Thoracic aorta (tissue), 2 donors: ENCODE data around the gene TGFB1. TPM values are rescaled to one million over a fixed set of nuclear protein-coding genes. Genes with fewer than 3 reads are reported as not detected.

ENCODE experiments used
- ATAC-seq: fragments of 150-250 bp; one replicate; pipeline ENCODE4 v1.8.0; 2017; ENCODE audit warnings: low read depth; ENCODE audit not compliant: insufficient number of reproducible peaks, low FRiP score
- DNase-seq: peaks from one replicate; pipeline ENCODE4 v3.0.0-alpha.2; 2020; ENCODE audit warnings: low spot score
- H3K27ac ChIP-seq, 2 donors: fragments of 200-600 bp; sonication (generic); 1 replicate in 1 of 2; 2 replicates in 1 of 2; pipeline ENCODE4 v1.5.1; 2016; ENCODE audit warnings: mild to moderate bottlenecking in 2 of 2, moderate library complexity in 2 of 2
- H3K27me3 ChIP-seq: fragments of 200-600 bp; sonication (generic); replicated peaks from 2 replicates; pipeline ENCODE4 v1.6.0; 2016; ENCODE audit warnings: mild to moderate bottlenecking; ENCODE audit not compliant: insufficient read depth
- H3K36me3 ChIP-seq: fragments of 200-600 bp; sonication (generic); one replicate; pipeline ENCODE4 v1.5.1; 2016
- H3K4me1 ChIP-seq, 2 donors: fragments of 200-600 bp; sonication (generic); 1 replicate in 1 of 2; 2 replicates in 1 of 2; pipeline versions ENCODE4 v1.5.1 to v1.6.0; 2016; ENCODE audit warnings: low read depth in 2 of 2, mild to moderate bottlenecking in 1 of 2; ENCODE audit not compliant: control insufficient read depth in 1 of 2
- H3K4me3 ChIP-seq: fragments of 200-600 bp; sonication (generic); 2 replicates; pipeline ENCODE4 v1.5.1; 2016; ENCODE audit warnings: mild to moderate bottlenecking
- H3K9me3 ChIP-seq: fragments of 200-600 bp; sonication (generic); 2 replicates; pipeline ENCODE4 v1.5.1; 2016
- total RNA-seq, 2 donors: library from RNA; depleted of rRNA; stranded (reverse); fragments of >200 nt; gene quantifications; one replicate each; pipeline versions ENCODE4 v1.1.0 to v1.2.3, GENCODE V29; 2016
- TF ChIP-seq, protein P1 (sequence below): fragments of 200-600 bp; sonication (generic); IDR thresholded peaks from one replicate; pipeline ENCODE4 v1.5.1; 2019; ENCODE audit warnings: antibody characterized with exemption

The TGFB1 gene
- total RNA-seq, 2 donors from 2014 or later = 55.1 to 69.6 TPM

DNA sequence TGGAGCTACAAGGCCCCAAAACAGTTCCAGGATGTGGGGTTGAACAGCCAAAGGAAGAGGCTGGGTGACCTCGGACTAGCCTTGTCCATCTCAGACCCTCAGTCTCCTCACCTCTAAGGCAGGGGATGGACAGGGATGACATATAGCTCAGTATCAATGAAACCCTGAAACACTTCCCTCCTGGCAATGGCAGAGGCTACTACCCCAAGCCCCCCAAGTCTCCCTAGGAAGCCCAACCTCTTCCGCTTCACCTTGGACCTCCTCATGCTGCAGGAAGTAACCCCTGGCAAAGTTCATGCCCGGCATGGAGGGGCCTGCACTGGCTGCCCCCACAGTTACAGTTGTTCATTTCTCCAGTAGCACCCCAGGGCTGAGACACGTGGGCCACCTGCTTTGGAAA is 33.2 kb downstream of the TGFB1 start:
- DNase-seq (no peak), ATAC-seq (no peak)
- no peak overlapping the region for H3K27ac ChIP-seq
- H3K4me1 ChIP-seq = peaks cover 20 to 40% of the 10 kb centered on the region in 2 donors
- H3K4me3 ChIP-seq = no peak overlapping the region
- no peaks in the 10 kb centered on the region for H3K27me3 ChIP-seq
- H3K9me3 ChIP-seq = no peaks in the 10 kb centered on the region
- TF ChIP-seq, protein P1, sequence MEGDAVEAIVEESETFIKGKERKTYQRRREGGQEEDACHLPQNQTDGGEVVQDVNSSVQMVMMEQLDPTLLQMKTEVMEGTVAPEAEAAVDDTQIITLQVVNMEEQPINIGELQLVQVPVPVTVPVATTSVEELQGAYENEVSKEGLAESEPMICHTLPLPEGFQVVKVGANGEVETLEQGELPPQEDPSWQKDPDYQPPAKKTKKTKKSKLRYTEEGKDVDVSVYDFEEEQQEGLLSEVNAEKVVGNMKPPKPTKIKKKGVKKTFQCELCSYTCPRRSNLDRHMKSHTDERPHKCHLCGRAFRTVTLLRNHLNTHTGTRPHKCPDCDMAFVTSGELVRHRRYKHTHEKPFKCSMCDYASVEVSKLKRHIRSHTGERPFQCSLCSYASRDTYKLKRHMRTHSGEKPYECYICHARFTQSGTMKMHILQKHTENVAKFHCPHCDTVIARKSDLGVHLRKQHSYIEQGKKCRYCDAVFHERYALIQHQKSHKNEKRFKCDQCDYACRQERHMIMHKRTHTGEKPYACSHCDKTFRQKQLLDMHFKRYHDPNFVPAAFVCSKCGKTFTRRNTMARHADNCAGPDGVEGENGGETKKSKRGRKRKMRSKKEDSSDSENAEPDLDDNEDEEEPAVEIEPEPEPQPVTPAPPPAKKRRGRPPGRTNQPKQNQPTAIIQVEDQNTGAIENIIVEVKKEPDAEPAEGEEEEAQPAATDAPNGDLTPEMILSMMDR = no peak
- peaks cover 45% of the 10 kb centered on the region for H3K36me3 ChIP-seq

DNA sequence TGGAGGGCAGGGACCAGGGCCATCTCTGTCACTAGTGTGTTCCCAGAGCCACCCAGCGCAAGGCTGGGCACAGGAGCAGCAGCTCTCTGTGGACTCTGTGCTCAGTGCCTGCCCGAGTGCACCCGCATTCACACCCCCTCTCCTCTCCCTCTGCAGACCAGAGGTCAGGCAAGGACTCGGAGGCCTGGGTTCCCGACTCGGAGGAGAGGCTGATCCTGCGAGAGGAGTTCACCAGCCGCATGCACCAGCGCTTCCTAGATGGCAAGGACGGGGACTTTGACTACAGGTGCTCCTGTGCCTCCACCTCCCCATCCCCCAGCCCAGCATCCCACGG is 33.6 kb downstream of the TGFB1 start:
- Histone ChIP-seq H3K4me3 (no peak overlapping the region), H3K4me1 (peaks cover 19 to 38% of the 10 kb centered on the region in 2 donors), H3K9me3 (no peaks in the 10 kb centered on the region), H3K27ac (no peak overlapping the region), H3K36me3 (peaks cover 45% of the 10 kb centered on the region), H3K27me3 (no peaks in the 10 kb centered on the region)
- no peak for ATAC-seq
- DNase-seq = no peak
- TF ChIP-seq, protein P1 = no peak

DNA sequence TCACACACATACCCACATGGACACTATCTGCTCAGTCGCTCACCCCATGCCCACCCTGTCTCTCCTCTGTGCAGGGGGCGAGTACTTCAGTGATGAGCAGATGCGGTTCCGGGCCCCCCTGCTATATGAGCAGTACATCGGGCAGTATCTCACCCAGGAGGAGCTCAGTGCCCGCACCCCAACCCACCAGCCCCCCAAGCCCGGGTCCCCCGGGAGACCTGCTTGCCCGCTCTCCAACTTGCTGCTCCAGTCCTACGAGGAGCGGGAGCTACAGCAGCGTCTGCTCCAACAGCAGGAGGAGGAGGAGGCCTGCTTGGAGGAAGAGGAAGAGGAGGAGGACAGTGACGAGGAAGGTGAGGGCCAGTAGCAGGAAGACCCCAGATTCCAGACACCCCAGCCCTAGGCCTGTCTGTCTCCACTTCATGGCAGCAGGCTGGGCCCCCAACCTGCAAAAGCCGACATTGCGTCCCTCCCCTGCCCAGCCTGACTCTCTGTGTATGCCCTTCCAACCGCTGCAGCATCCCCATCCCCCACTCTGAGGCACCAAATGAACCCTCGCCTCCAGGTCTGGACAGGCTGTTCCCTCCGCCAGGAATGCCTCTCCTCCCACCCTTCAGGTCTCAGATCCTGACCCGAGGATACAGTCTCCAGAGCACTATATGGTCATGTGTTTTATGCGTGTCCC is 34.1 kb downstream of the TGFB1 start:
- H3K27me3 ChIP-seq = no peaks in the 10 kb centered on the region
- peaks cover 19 to 33% of the 10 kb centered on the region in 2 donors for H3K4me1 ChIP-seq
- no peaks in the 10 kb centered on the region for H3K9me3 ChIP-seq
- no peak overlapping the region for H3K27ac ChIP-seq
- TF ChIP-seq, protein P1 = no peak
- DNase-seq (no peak), ATAC-seq (no peak)
- H3K4me3 ChIP-seq = no peak overlapping the region
- H3K36me3 ChIP-seq = peaks cover 45% of the 10 kb centered on the region

DNA sequence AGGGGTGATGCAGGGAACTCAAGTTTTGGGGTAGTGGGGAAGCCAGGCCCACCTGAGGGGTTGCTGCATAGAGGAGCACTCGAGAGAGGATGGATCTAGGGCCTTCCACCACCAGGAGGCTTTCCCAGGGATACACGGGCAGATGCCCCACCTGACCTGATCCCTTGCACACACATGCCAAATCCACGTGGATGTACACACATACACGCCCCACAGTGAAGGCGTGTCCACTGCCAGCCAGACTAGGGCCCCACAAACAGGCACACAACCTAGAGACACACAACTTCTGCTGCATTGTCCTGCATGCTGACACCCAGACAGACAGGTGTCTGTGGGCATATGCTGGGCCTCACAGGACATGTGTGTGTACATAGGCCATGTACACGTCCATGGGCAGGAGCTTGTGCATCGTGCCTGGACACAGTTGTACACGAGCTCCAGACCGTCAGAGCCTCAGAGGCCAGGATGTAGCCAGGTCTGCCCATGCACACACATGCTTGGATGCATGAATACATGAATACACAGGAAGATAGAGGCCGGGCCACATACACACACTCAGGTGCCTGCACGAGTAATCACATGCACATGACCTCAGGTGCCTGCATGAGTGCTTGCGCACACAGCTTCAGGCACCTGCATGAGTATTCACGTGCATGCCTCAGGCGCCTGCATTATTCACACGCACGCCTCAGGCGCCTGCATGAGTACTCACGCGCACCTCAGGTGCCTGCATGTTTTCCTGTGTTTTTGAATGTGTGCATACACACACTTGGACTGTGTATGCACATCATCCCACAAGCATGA is 34.8 kb downstream of the TGFB1 start:
- TF ChIP-seq, protein P1 = no peak
- no peaks in the 10 kb centered on the region for H3K9me3 ChIP-seq
- DNase-seq (no peak), ATAC-seq (no peak)
- no peak overlapping the region for H3K27ac ChIP-seq
- H3K36me3 ChIP-seq = peaks cover 45% of the 10 kb centered on the region
- H3K4me3 ChIP-seq = no peak overlapping the region
- no peaks in the 10 kb centered on the region for H3K27me3 ChIP-seq
- peaks cover 17 to 25% of the 10 kb centered on the region in 2 donors for H3K4me1 ChIP-seq

DNA sequence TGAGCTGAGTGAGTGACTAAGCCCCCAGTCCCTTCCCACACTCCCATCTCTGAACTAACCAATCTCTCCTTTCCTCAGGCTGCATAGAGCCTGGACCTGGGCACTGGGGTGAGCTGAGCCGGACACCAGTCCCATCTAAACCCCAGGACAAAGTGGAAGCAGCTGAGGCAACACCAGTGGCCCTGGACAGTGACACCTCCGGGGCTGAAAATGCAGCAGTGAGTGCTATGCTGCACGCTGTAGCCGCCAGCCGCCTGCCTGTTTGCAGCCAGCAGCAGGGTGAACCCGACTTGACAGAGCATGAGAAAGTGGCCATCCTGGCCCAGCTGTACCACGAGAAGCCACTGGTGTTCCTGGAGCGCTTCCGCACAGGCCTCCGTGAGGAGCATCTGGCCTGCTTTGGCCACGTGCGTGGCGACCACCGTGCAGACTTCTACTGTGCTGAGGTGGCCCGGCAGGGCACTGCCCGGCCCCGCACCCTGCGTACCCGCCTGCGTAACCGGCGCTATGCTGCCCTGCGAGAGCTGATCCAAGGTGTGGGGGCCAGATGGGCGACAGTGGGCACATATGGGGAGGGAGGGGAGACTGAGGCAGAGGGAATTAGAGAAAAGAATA is 37.3 kb downstream of the TGFB1 start:
- Histone ChIP-seq H3K27ac (no peak overlapping the region), H3K36me3 (peaks cover 51% of the 10 kb centered on the region), H3K27me3 (no peaks in the 10 kb centered on the region), H3K9me3 (no peaks in the 10 kb centered on the region), H3K4me3 (no peak overlapping the region), H3K4me1 (peaks cover 6 to 16% of the 10 kb centered on the region in 2 donors)
- DNase-seq (no peak), ATAC-seq (no peak)
- TF ChIP-seq, protein P1 = no peak
